Suprapubic skin (tissue), 4 donors: ENCODE results near the gene DDR2. TPM values are rescaled to one million over a fixed set of nuclear protein-coding genes. Genes with fewer than 3 reads are reported as not detected.

Experiments
- DNase-seq, 2 donors: peaks; one replicate each; pipeline ENCODE4 v3.0.0-alpha.2; 2019; ENCODE audit warnings: low spot score in 2 of 2
- H3K27ac ChIP-seq: fragments of 200-600 bp; sonication (generic); one replicate; pipeline ENCODE4 v1.5.1; 2019
- H3K27me3 ChIP-seq: fragments of 200-600 bp; sonication (generic); one replicate; pipeline ENCODE4 v1.5.1; 2019
- H3K36me3 ChIP-seq: fragments of 200-600 bp; sonication (generic); one replicate; pipeline ENCODE4 v1.5.1; 2019
- H3K4me1 ChIP-seq: fragments of 200-600 bp; sonication (generic); one replicate; pipeline ENCODE4 v1.5.1; 2019
- H3K4me3 ChIP-seq: fragments of 200-600 bp; sonication (generic); one replicate; pipeline ENCODE4 v1.5.1; 2019; ENCODE audit warnings: mild to moderate bottlenecking
- H3K9me3 ChIP-seq: fragments of 200-600 bp; sonication (generic); one replicate; pipeline ENCODE4 v1.5.1; 2019
- CTCF ChIP-seq, 2 donors: fragments of 200-600 bp in 1 of 2; fragments of 450-650 bp in 1 of 2; sonication (generic) in 1 of 2; IDR thresholded peaks; one replicate each; pipeline ENCODE4 v1.5.1; 2016 to 2019; ENCODE audit warnings: antibody characterized with exemption in 2 of 2, mild to moderate bottlenecking in 1 of 2, moderate library complexity in 1 of 2
- EP300 ChIP-seq: sonication (generic); formaldehyde crosslinking; IDR thresholded peaks from one replicate; pipeline ENCODE4 v1.6.1; 2017; ENCODE audit warnings: antibody characterized with exemption
- POLR2A ChIP-seq, 2 donors: fragments of 450-650 bp; IDR thresholded peaks; one replicate each; pipeline ENCODE4 v1.6.1; 2017; ENCODE audit warnings: antibody characterized with exemption in 2 of 2, mild to moderate bottlenecking in 2 of 2, moderate library complexity in 2 of 2
- POLR2AphosphoS5 ChIP-seq, 3 donors: sonication (generic); formaldehyde crosslinking; IDR thresholded peaks; one replicate each; pipeline ENCODE4 v1.6.1; 2017; ENCODE audit warnings: antibody characterized with exemption in 3 of 3
- WGBS: methylation state at CpG from one replicate; pipeline ENCODE4 v1.1.5; 2018; 5-methylcytosine and 5-hydroxymethylcytosine counted together
- total RNA-seq, 4 donors: library from RNA; depleted of rRNA; stranded (reverse); fragments of >200 nt; gene quantifications; one replicate each; pipeline ENCODE4 v1.1.0, GENCODE V29; 2016

Gene DDR2
- total RNA-seq, 4 donors from 2014 or later = 7.7 to 50.2 (median 13.8) TPM

- no peaks in the 10 kb centered on the region for H3K36me3 ChIP-seq
- no peak for TF ChIP-seq CTCF (IDR thresholded peaks at IDR 0.05)
- TF ChIP-seq EP300 = no peak
- peak in 2 of 3 donors; percentile 66 to 86 for TF ChIP-seq POLR2AphosphoS5 (IDR thresholded peaks at IDR 0.05)
- no peaks in the 10 kb centered on the region for H3K9me3 ChIP-seq
- H3K27ac ChIP-seq = peak overlapping the region; percentile 59
- peaks cover 59% of the 10 kb centered on the region for H3K4me1 ChIP-seq
- DNase-seq = peak; percentile 81 to 86
- no peaks in the 10 kb centered on the region for H3K27me3 ChIP-seq
- no peak overlapping the region for H3K4me3 ChIP-seq
- 8% methylated on average over 7 of the region's 7 CpGs for WGBS
Measured at GRCh38 chr1:162690672-162691434, 58.6 kb downstream of the DDR2 start.

DNA sequence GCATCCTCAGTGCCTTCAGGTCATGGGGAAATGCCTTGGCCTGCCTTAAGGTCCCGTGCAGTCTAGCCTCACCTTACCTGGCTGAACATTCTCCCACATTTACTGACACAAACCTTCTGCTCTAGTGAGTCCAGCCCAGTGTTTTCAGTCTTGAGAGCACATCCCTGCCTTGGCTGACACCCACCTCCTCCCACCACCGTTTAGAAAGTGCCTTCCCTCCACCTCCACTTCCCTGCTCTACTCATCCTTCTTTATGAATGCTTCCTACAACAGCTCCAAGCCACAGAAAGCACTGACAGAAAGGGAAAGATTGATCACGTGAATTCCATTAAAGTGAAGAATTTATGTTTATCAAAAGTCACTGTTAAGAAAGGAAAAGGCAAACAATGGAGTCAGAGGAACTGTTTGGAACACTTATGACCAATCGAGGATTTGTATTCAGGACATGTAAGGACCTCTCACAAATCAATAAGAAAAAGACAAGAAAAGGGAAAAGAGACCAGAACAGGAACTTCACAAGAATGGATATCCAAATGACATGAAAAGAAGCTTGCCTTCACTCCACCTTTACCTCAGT, 59.8 kb downstream of the DDR2 start:
- DNase-seq = no peak
- WGBS = 60% methylated on average over 4 of the region's 4 CpGs
- H3K9me3 ChIP-seq = no peaks in the 10 kb centered on the region
- peak overlapping the region; percentile 59 for H3K27ac ChIP-seq
- peaks cover 69% of the 10 kb centered on the region for H3K4me1 ChIP-seq
- no peak overlapping the region for H3K4me3 ChIP-seq
- no peaks in the 10 kb centered on the region for H3K27me3 ChIP-seq
- no peaks in the 10 kb centered on the region for H3K36me3 ChIP-seq
- no peak for TF ChIP-seq POLR2A (IDR thresholded peaks at IDR 0.05)

DNA sequence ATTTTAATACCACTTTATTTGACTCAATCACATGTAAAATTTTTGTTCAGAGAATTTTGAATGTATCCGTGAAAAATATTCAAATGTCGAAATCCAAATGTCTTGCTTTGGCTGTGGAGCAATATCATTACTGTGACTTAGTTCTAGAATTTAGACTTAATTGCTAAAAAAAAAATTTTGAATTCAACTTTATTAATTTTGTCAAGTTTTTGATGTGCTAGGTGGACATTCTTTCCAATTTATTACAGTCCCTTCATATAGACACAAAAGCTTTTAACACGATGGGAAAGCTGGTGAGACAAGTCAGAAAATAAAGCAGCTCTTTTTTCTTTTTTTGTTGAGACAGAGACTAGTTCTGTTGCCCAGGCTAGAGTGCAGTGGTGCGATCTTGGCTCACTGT, 62.6 kb downstream of the DDR2 start:
- Histone ChIP-seq H3K9me3 (no peaks in the 10 kb centered on the region), H3K4me1 (peaks cover 57% of the 10 kb centered on the region), H3K36me3 (no peaks in the 10 kb centered on the region), H3K4me3 (no peak overlapping the region), H3K27me3 (no peaks in the 10 kb centered on the region), H3K27ac (no peak overlapping the region)
- TF ChIP-seq POLR2A (IDR thresholded peaks at IDR 0.05) (no peak), POLR2AphosphoS5 (IDR thresholded peaks at IDR 0.05) (no peak), EP300 (no peak), CTCF (IDR thresholded peaks at IDR 0.05) (no peak)
- DNase-seq = no peak
- WGBS = 72% methylated on average over 4 of the region's 4 CpGs

DNA sequence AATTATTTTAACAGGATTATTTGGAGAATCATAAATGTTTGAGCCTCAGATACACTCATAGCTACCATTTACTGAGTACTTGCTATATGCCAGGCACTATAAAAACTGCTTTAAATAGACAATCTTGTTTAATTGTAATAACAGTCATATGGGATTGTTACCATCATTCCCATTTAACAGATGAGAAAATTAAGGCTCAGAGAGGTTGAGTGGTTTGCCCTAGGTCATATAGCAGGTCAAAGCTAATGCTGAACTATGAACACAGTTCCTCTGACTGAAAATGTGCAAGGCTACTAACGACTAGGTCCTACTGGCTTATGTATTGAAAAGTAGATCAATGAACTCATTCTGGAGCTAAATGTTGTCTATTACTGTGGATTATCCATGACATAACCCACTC, 63.4 kb downstream of the DDR2 start:
- H3K27ac ChIP-seq = peak overlapping the region; percentile 40
- H3K4me3 ChIP-seq = no peak overlapping the region
- no peak for DNase-seq
- no peaks in the 10 kb centered on the region for H3K27me3 ChIP-seq
- H3K9me3 ChIP-seq = no peaks in the 10 kb centered on the region
- WGBS = 25% methylated on average over 1 of the region's 1 CpG
- H3K4me1 ChIP-seq = peaks cover 51% of the 10 kb centered on the region
- no peaks in the 10 kb centered on the region for H3K36me3 ChIP-seq
- no peak for TF ChIP-seq CTCF (IDR thresholded peaks at IDR 0.05)

DNA sequence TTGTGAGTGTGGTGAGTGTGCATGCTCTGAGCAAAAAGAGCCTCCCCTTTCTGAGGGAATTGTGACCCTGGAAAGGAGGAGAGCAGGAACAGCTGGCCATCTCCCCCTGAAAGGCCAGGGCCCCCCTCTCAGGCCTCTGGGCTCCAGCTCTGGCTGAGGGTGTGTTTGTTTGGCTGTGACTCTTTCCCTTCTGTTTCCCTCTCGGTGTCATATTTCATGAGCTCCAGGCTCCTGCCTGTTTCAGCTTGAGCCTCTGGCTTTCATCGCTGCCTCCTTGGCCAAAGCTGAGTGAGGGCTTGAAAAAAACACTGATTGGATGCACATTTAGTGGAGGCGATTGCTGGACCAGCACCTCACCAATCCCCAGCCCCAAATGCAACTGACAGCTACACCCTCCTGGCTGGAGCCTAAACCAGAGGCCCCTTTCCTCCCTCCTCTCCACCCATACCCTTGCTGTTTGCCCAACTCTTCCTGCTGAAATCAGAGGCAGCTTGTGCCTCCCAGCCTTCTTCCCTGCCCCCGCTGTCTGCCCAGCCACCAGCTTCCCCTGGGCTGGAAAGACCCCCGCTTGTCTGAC, 64.1 kb downstream of the DDR2 start:
- peak in 1 of 3 donors; percentile 35 for TF ChIP-seq POLR2AphosphoS5 (IDR thresholded peaks at IDR 0.05)
- no peak for TF ChIP-seq EP300
- TF ChIP-seq POLR2A (IDR thresholded peaks at IDR 0.05) = no peak
- TF ChIP-seq CTCF (IDR thresholded peaks at IDR 0.05) = no peak
- 12% methylated on average over 5 of the region's 5 CpGs for WGBS
- peak; percentile 76 to 84 for DNase-seq
- H3K27me3 ChIP-seq = no peaks in the 10 kb centered on the region
- peak overlapping the region; percentile 79 for H3K27ac ChIP-seq
- H3K4me1 ChIP-seq = peaks cover 45% of the 10 kb centered on the region
- H3K9me3 ChIP-seq = no peaks in the 10 kb centered on the region
- no peaks in the 10 kb centered on the region for H3K36me3 ChIP-seq
- H3K4me3 ChIP-seq = no peak overlapping the region
